ENCODE data around the gene SVIL.

GRCh38 chr10:29541422-29542210 is 93.2 kb downstream of the SVIL start:
- no peak for TF ChIP-seq POLR2AphosphoS5 (IDR thresholded peaks at IDR 0.05; ENCODE audit: borderline replicate concordance, low read depth, low read length)
- TF ChIP-seq EZH2 (IDR thresholded peaks at IDR 0.05) = no peak
